DMS79 (cell line): Measurements from ENCODE around the gene HPSE.
A peak's percentile ranks its signal among the peaks of the same experiment; 100 is the strongest.
"Not testable (repeated sequence)": the region's sequence is repeated elsewhere in the genome, so short reads cannot be mapped to it uniquely, and the experiment has no call there.

ENCODE experiments used
- DNase-seq: peaks from one replicate; lab custom pipeline; 2025; lab: John Stamatoyannopoulos, UW

HPSE gene

GRCh38 chr4:83331956-83332355, 2.7 kb downstream of the HPSE start:
- no peak for DNase-seq

DNA sequence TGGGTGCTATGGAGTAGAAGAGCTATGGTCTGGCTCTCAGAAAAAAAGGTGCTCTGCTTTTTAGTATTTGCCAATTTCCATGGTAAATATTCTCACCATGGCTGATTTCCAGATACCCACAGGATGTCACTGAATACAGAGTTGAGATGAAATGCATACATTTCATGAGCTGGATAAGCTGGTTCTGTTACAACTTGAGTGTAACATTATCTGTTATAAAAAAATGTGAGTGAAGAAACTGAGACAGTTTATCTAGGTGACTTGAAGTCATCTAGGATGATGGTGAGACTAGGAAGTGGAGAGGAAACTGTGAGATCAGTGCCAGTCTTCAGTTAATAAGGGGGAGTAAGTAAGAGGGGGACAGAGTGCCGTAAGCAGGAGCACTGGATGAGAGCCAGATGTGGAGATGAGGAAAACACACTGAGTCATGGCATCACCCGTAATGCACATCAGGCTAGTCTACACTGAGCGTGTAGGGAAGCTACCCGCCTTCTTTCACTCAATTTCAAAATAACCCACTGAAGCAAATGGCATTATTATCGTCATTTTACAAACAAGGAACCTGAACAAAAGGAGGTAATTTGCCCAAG, 5.0 kb downstream of the HPSE start:
- DNase-seq, result no peak

DNA sequence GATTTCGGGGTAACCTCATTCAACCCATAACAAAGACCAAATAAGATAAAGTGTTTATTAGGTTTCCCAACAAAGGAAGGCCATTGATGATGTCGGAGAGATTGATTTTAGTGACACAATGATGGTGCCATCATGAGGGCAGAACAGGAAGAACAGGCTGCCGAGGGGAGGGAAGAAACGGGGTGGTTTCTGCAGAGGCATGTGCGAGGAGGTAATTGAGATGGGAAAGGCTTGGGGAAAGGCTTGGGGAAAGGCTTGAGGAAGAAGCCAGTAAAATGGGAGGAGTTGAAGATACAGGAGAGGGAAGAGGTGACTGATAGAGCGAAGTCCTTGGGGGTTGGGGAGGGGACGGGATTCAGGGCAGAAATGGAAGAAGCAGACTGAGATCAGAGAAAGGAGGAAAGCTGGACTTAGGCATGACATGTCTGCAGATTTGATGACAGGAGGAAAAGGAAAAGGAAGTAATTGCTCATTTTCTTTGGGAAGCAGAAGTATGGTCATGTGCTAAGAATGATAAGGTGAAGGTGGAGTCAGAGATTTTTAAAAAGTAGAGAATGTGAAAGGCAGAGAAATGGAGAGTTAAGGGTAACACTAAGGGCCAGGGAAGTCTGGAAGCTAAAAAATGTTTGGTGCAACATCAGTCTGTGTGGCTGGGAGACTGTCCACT, 6.0 kb downstream of the HPSE start:
- no peak for DNase-seq

- DNase-seq, result no peak
Observed at GRCh38 chr4:83326546-83326945, 8.1 kb downstream of the HPSE start.

- not testable (repeated sequence) for DNase-seq
Observed at GRCh38 chr4:83325306-83325705, 9.3 kb downstream of the HPSE start.

- DNase-seq, result no peak
Observed at GRCh38 chr4:83323136-83323535, 11.5 kb downstream of the HPSE start.

DNA sequence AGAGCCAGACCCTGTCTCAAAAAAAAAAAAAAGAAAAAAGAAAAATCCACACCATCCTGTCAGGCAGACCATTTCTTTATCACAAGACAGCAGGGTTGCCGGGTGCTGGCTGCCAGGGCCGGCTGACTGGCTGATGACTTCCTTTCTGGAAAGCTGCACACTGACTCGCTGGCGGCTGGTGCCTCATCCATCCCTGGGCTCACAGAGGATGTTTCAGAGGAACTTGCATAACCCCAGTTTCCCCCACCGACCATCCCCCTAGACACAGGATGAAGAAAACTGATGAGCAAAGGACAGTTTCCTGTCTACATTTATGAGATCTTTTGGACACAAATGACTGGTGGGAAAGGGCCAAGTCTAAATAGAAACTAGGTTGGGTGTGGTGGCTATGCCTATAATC, 14.1 kb downstream of the HPSE start:
- no peak for DNase-seq

DNA sequence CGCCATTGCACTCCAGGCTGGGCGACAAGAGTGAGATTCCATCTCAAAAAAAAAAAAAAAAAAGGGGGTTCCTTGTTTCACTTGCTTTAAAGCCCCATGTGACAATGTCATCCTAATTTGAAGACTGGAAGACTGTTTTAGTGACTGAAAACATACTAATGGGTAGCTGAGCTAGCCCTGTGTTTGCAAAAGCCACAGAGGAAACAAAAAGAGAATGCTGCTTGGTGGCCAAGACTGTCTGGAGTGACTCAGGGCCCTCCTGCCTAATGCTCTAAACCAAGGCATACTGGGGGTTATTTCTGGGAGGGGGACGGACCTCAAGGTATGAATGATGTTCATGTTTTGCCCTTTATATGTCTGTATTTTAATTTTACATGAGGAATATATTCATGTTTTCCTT, 16.0 kb downstream of the HPSE start:
- no peak for DNase-seq

- DNase-seq, result no peak
Observed at GRCh38 chr4:83317671-83318070, 17.0 kb downstream of the HPSE start.

- DNase-seq, result no peak
Observed at GRCh38 chr4:83316459-83317165, 18.0 kb downstream of the HPSE start.

DNA sequence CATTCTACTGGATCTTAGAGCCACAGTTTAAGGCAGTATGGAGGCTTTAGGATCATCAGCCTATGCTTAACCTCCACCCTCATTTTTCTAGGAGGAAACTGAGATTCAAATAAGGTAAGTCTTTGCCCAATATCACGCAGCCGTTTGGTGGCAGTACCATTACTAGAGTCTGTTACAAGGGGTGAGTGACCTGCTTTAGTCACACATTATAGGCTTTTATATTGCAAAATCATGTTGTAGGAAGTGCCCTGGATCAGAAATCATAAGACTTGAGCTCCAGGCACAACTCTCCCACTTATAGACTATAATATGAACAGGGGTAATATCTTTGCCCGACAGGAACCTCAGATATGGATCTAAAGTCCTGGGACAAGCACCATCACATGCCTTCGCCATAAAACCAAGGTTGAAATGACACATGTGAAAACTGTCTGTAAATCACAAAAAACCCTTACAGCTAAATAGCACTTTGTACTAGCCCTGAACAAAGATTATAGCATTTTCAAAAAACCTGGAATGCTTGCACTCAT, 19.2 kb downstream of the HPSE start:
- DNase-seq, result no peak

DNA sequence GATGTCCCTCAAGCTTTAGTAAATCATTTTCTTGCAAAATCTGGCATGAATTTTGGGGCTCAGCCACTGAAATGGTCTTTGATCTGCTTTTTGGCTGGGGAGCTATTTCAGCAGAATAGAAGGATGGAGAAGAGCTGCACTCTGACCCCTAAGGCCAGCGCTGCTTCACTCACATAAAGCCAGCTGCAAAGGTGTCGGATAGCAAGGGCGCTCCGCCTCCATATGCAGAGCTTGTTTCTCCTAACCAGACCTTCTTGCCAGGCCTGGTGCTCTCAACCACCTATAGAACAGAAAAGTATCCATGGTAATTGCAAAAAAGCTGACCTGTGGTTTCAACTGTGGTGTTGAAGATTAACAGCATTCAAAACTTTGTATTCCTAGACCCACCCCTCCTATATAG, 26.0 kb downstream of the HPSE start:
- no peak for DNase-seq

GRCh38 chr4:83307920-83308319, 26.7 kb downstream of the HPSE start:
- DNase-seq, result no peak

- DNase-seq, result no peak
Observed at GRCh38 chr4:83305187-83305586, 29.5 kb downstream of the HPSE start.

DNA sequence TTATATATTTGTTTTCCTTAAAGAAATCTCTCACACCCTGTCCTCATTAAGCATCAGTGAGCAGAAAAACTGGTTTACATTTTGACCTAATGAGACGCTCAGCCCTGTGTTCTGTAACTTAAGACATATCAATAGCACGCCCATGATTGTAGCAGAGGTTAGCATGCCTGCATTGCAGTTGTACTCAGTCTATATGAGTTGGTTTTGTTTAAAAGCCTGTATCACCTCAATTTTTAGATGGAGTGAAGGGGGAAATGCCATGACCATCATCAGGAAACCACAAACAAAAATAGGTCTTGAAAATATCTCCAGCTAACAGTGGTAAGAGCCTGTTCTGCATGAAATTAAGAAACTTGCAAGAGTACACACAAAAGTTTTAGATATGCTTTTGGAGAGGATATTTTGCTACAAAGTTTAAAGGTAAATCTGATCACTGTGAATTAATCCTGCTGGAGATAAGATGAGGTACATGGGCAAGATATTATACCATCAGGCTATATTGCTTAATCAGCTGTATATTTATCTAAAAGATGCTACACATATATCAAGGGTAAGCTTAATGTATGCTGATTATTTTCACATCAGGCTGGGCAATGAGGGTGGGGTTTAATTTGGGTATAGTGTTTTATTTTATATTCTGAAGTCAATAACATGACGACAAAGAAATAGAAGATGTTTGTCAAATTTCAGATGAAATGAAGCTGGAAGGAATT, 36.9 kb downstream of the HPSE start:
- DNase-seq, result no peak

- no peak for DNase-seq
Observed at GRCh38 chr4:83293305-83294046, 41.2 kb downstream of the HPSE start.

GRCh38 chr4:83290059-83290774, 44.4 kb downstream of the HPSE start:
- not testable (repeated sequence) for DNase-seq

DNA sequence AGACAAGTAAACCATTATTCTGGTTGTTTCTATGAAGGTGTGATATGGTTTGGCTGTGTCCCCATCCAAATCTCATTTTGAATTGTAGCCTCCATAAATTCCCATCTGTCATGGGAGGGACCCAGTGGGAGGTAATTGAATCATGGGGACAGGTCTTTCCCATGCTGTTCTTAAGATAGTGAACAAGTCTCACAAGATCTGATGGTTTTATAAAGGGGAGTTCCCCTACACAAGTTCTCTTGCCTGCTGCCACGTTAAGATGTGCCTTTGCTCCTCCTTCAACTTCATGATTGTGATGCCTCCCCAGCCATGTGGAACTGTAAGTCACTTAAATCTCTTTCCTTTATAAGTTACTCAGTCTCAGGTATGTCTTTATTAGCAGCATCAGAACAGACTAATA, 46.3 kb downstream of the HPSE start:
- DNase-seq, result not testable (repeated sequence)

- DNase-seq, result peak; percentile 3
Observed at GRCh38 chr4:83285055-83285407, 49.6 kb downstream of the HPSE start.

- DNase-seq, result peak; percentile 73
Observed at GRCh38 chr4:83284193-83285054, 50.2 kb downstream of the HPSE start, which contains the start of gene COQ2. COQ2 (minus strand) TSS chr4:83284798; CDS start chr4:83284764, 34 bp downstream.
